Karpas-422 (cell line): Measurements from ENCODE around the gene SH3D21. TPM values are rescaled to one million over a fixed set of nuclear protein-coding genes. Genes with fewer than 3 reads are reported as not detected.

Experiments
- DNase-seq: peaks from one replicate; pipeline ENCODE4 v3.0.0-alpha.2; 2015
- H2AFZ ChIP-seq: fragments of 200-600 bp; sonication (generic); 2 replicates; pipeline ENCODE4 v1.6.1; 2014; ENCODE audit warnings: antibody characterized with exemption, low read length, mixed read lengths
- H3K27ac ChIP-seq: fragments of 200-600 bp; sonication (generic); 2 replicates; pipeline ENCODE4 v1.5.1; 2014; ENCODE audit warnings: mild to moderate bottlenecking, low read length, moderate library complexity
- H3K27me3 ChIP-seq: fragments of 200-600 bp; sonication (generic); 2 replicates; pipeline ENCODE4 v1.6.1; 2014; ENCODE audit warnings: low read length, mixed read lengths
- H3K36me3 ChIP-seq: fragments of 200-600 bp; sonication (generic); 2 replicates; pipeline ENCODE4 v1.6.1; 2014; ENCODE audit warnings: low read length, mixed read lengths; ENCODE audit not compliant: insufficient read depth
- H3K4me1 ChIP-seq: fragments of 200-600 bp; sonication (generic); 2 replicates; pipeline ENCODE4 v1.6.1; 2014; ENCODE audit warnings: mild to moderate bottlenecking, low read length, mixed read lengths
- H3K4me2 ChIP-seq: fragments of 200-600 bp; sonication (generic); 2 replicates; pipeline ENCODE4 v1.6.1; 2014; ENCODE audit warnings: low read length, low read depth, mild to moderate bottlenecking; ENCODE audit not compliant: poor library complexity, severe bottlenecking
- H3K4me3 ChIP-seq: fragments of 200-600 bp; sonication (generic); 2 replicates; pipeline ENCODE4 v1.5.1; 2014; ENCODE audit warnings: mild to moderate bottlenecking, antibody characterized with exemption, low read length, mixed read lengths
- H3K79me2 ChIP-seq: fragments of 200-600 bp; sonication (generic); 2 replicates; pipeline ENCODE4 v1.6.1; 2014; ENCODE audit warnings: mild to moderate bottlenecking, low read length, mixed read lengths
- H3K9ac ChIP-seq: fragments of 200-600 bp; sonication (generic); 2 replicates; pipeline ENCODE4 v1.6.0; 2014; ENCODE audit warnings: low read length
- H3K9me2 ChIP-seq: fragments of 200-600 bp; sonication (generic), shearing (Covaris generic); replicated peaks from 2 replicates; pipeline ENCODE4 v1.6.0; 2014; ENCODE audit warnings: mild to moderate bottlenecking, low read length, moderate library complexity; ENCODE audit not compliant: insufficient read depth
- H3K9me3 ChIP-seq: fragments of 300-700, 200-600 bp; sonication (generic); 2 replicates; pipeline ENCODE4 v1.6.1; 2014; ENCODE audit warnings: low read length, mixed read lengths
- H4K20me1 ChIP-seq: fragments of 200-600 bp; sonication (generic); 2 replicates; pipeline ENCODE4 v1.6.1; 2014; ENCODE audit warnings: mild to moderate bottlenecking, antibody characterized with exemption, low read length, low read depth; ENCODE audit not compliant: insufficient read depth
- total RNA-seq: library from RNA; depleted of rRNA; stranded (reverse); fragments of >200 nt; shearing (Covaris generic); gene quantifications from 2 replicates; pipeline ENCODE4 v1.2.3, GENCODE V29; 2014; ENCODE audit warnings: low replicate concordance

SH3D21 gene
- total RNA-seq, 1 experiment from 2014 or later = 8.2 TPM

DNA sequence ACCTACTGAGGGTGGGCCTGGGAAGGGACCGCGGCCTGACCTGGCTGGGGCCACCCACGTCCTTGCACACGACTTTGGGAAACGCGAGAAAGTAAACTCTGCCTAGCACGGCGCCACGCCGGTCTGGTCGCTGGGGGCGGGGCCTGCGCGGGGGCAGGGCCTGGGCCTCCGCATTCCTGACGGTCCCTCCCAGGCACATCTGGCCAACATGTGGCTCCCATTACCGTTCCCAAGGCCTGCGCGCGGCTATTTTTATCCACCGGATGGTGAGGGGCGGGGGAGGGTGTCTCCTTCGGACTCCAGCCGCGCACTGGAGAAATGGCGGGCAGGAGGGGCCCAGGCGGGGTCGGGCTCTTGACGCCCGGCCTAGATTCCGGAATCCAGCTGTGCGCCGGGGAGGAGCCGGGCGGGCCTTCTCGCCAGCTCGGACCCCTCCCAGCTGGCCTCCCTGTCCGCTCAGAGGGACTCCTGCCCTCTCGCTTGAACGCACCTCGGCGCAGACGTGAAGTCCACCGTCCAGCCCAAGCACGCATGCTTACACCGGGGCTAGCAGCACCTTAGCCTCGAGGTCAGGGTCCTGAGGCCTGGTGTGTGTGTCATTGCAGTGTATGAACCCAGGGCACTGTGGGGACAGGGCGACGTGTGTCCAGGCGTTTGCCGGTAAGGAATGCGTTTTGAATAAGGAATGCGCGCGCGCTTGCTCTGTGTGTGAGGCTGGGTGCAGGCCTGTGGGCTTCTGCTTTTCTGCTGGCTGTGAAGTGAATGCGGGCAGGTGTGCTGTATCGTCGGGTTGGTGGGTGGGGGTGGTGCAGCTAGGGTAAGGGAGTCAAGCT lies 15.2 kb downstream of the SH3D21 start:
- H3K27me3 ChIP-seq = no peaks in the 10 kb centered on the region
- no peak overlapping the region for H3K27ac ChIP-seq
- H3K4me3 ChIP-seq = no peak overlapping the region
- no peak overlapping the region for H3K9ac ChIP-seq
- H3K9me2 ChIP-seq = no peaks in the 10 kb centered on the region
- H3K9me3 ChIP-seq = no peaks in the 10 kb centered on the region
- H3K4me1 ChIP-seq = peaks cover 24% of the 10 kb centered on the region
- H4K20me1 ChIP-seq = no peaks in the 10 kb centered on the region
- no peak for DNase-seq
- no peak overlapping the region for H2AFZ ChIP-seq
- H3K79me2 ChIP-seq = no peaks in the 10 kb centered on the region
- H3K36me3 ChIP-seq = no peaks in the 10 kb centered on the region
- no peak overlapping the region for H3K4me2 ChIP-seq

DNA sequence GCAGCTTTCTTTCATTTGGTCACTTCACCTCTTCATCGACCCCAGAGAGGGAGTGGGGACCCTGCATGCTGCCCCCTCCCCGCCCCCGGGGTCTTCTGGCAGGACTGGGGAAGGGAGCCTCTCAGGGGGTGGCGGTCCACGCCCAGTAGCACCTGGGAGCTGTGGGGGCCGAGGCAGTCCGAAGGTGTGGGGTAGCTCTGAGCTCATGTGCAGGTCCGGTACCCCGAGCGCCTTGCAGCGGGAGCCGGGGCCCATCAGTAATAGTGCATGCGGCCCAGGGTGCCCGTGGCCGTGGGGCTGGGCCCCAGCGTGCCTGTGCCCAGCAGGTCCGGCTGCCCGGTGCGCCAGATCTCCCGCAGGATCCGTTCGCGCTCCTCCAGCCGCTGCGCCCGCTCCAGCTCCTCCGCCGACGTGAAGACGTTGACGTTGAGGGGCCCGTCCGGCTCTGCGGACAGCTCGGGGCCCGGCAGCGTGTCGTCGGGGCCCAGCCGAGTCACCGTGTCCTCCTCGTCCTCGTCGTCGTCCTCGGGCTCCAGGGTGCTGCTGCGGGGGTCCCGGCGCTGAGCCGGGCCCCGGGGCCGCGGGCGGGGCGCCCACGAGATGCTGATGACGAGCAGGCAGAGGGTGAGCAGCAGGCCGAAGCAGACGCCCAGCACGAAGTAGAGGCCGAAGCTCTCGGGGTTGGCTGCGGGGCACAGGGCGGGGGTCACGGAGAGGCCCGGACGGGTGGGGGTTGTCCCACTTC lies 16.0 kb downstream of the SH3D21 start:
- Histone ChIP-seq H3K4me1 (peaks cover 24% of the 10 kb centered on the region), H4K20me1 (no peaks in the 10 kb centered on the region), H3K9ac (no peak overlapping the region), H3K9me3 (no peaks in the 10 kb centered on the region), H3K9me2 (no peaks in the 10 kb centered on the region), H3K79me2 (no peaks in the 10 kb centered on the region), H3K4me3 (peak overlapping the region; percentile 63; the same call in 1 of the 2 replicates), H2AFZ (no peak overlapping the region), H3K27me3 (no peaks in the 10 kb centered on the region), H3K27ac (no peak overlapping the region), H3K4me2 (peak overlapping the region; percentile 74), H3K36me3 (no peaks in the 10 kb centered on the region)
- DNase-seq = no peak

DNA sequence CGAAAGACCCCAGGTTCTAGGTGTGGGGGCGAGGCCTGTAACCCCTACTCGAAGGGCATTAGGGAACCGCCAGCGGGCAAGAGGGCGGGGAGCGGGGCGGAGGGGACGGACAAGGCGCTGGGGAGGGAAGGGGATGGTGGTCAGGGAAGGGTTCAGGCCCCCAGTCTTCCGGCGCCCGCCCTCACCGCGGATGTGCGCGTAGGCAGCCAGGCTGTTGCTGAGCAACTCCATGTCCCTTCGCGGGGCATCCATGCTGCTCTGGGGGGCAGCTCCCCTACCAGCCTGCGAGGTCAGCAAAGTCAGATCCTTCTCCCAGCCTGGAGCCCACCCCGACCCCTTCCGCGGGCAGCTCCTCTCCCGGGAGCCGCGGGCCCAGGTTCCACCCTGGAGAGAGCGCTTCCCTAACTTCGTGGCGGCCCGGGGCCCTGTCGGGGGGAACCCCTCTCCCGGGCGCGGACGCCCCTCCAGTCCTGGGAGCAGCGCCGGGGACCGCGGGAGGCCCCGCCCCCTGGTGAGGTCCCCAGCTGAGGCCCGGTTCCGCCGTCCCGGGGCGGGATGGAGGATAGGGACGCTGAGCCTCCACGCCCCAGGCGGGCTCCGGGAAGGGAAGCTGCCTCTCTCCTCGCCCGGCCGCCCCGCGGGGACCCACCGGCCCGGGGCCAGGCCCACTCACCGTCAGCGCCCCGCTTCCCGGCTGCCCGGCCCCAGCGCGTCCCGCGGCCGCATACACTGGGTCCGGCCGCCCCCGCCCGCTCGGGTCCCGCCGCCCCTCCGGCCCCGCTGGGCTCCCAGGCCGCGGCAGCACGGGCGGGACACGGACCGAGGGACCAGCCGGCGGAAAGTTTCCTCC lies 16.8 kb downstream of the SH3D21 start:
- no peaks in the 10 kb centered on the region for H3K27me3 ChIP-seq
- H4K20me1 ChIP-seq = no peaks in the 10 kb centered on the region
- H2AFZ ChIP-seq = no peak overlapping the region
- H3K79me2 ChIP-seq = no peaks in the 10 kb centered on the region
- peak overlapping the region; percentile 59 for H3K9ac ChIP-seq
- no peak overlapping the region for H3K27ac ChIP-seq
- H3K4me1 ChIP-seq = peaks cover 24% of the 10 kb centered on the region
- H3K9me2 ChIP-seq = no peaks in the 10 kb centered on the region
- no peaks in the 10 kb centered on the region for H3K9me3 ChIP-seq
- H3K36me3 ChIP-seq = no peaks in the 10 kb centered on the region
- no peak for DNase-seq
- peak overlapping the region; percentile 74 for H3K4me2 ChIP-seq
- H3K4me3 ChIP-seq = peak overlapping the region; percentile 63; the same call in 1 of the 2 replicates

DNA sequence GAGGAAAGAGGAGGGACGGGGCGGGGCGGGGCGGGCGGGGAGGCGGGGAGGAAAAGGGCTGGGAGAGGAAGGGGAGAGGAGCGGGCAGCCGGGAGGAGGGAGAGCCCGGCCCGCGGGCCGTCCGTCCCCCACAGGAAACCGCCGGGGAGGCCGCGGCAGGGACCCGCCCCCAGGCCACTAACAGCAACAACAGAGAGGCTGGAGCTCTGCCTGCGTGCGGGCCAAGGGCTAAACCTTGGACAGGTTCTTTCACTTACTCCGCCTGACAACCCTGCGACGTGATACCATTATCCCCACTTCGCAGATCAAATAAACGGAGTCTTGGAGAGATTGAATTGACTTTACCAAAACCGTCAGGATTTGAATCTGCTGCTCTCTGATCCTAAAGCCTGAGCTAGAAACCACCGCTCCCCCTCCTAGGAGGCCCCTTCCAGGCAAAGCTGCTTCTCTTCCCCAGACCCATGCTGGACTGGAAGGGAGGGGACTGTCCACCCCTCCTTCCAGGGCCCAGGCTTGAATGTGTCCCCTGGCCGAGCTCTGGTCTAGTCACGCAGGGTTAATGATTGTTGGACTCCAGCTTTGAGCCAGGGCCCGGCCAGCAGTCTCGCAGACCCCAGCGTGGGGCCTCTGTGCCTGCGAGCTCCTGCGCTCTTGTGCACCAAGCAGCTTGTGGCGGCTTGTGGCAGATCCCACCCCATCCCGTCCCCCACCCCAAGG lies 17.6 kb downstream of the SH3D21 start, which contains the start of gene EVA1B:
Gene EVA1B (minus strand): TSS at position 10 of the 717 bp plus-strand sequence. CDS start 608 bp downstream, outside the sequence.
- Histone ChIP-seq H3K79me2 (no peaks in the 10 kb centered on the region), H3K9me3 (no peaks in the 10 kb centered on the region), H3K4me2 (peak within 1 kb of the TSS; percentile 74), H3K9me2 (no peaks in the 10 kb centered on the region), H3K27ac (no peak within 1 kb of the TSS), H3K36me3 (no peaks in the 10 kb centered on the region), H2AFZ (no peak within 1 kb of the TSS), H3K9ac (peak within 1 kb of the TSS; percentile 59), H3K4me1 (peaks cover 24% of the 10 kb centered on the region), H3K4me3 (peak within 1 kb of the TSS; percentile 63; the same call in 1 of the 2 replicates), H4K20me1 (no peaks in the 10 kb centered on the region), H3K27me3 (no peaks in the 10 kb centered on the region)
- DNase-seq = no peak

DNA sequence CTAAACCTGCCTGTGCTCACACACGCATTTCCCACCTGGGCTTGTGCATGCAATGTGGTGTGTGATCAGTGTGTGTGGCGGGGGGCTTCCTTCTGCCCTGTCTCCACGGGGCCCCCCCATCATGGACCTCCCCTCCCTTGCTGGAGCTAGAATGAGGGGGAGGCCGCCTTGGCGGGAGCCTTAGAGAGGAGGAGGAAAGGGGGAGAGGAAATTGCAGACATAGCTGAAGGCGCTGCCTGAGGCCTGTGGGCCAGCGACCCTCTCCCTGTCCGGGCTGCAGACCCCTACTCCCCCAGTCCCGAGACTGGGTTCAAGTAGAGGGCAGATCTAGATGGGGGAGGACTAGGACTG lies 18.2 kb downstream of the SH3D21 start:
- no peaks in the 10 kb centered on the region for H3K27me3 ChIP-seq
- no peak overlapping the region for H3K4me3 ChIP-seq
- H4K20me1 ChIP-seq = no peaks in the 10 kb centered on the region
- no peaks in the 10 kb centered on the region for H3K79me2 ChIP-seq
- no peak overlapping the region for H2AFZ ChIP-seq
- H3K9me3 ChIP-seq = no peaks in the 10 kb centered on the region
- no peaks in the 10 kb centered on the region for H3K36me3 ChIP-seq
- no peak overlapping the region for H3K9ac ChIP-seq
- no peaks in the 10 kb centered on the region for H3K9me2 ChIP-seq
- H3K4me1 ChIP-seq = peaks cover 24% of the 10 kb centered on the region
- H3K4me2 ChIP-seq = no peak overlapping the region
- H3K27ac ChIP-seq = no peak overlapping the region
- DNase-seq = no peak

DNA sequence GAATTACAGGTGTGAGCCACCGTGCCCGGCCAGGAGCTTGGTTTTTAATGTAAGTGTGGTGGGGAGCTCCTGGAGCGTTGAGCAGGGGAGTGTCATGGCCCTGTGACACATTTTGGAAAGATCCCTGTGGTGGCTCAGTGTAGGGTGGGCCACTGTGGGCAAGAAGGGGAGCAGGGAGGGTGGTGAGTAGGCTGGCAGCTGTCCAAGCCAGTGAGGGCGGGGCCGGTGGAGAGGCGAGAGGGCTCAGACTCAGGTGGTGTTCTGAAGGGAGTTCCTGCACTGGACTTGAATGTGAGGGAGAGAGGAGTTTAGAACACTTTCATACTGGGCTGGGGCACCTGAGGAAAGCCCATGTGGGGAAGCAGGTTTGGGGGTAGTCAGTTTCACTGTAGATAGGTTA lies 20.3 kb downstream of the SH3D21 start:
- no peak overlapping the region for H3K9ac ChIP-seq
- no peaks in the 10 kb centered on the region for H3K9me3 ChIP-seq
- H3K27ac ChIP-seq = no peak overlapping the region
- H3K79me2 ChIP-seq = no peaks in the 10 kb centered on the region
- no peaks in the 10 kb centered on the region for H3K9me2 ChIP-seq
- no peak overlapping the region for H2AFZ ChIP-seq
- no peaks in the 10 kb centered on the region for H3K36me3 ChIP-seq
- DNase-seq = no peak
- no peaks in the 10 kb centered on the region for H3K27me3 ChIP-seq
- H3K4me3 ChIP-seq = no peak overlapping the region
- H4K20me1 ChIP-seq = no peaks in the 10 kb centered on the region
- no peak overlapping the region for H3K4me2 ChIP-seq
- peaks cover 15% of the 10 kb centered on the region for H3K4me1 ChIP-seq

DNA sequence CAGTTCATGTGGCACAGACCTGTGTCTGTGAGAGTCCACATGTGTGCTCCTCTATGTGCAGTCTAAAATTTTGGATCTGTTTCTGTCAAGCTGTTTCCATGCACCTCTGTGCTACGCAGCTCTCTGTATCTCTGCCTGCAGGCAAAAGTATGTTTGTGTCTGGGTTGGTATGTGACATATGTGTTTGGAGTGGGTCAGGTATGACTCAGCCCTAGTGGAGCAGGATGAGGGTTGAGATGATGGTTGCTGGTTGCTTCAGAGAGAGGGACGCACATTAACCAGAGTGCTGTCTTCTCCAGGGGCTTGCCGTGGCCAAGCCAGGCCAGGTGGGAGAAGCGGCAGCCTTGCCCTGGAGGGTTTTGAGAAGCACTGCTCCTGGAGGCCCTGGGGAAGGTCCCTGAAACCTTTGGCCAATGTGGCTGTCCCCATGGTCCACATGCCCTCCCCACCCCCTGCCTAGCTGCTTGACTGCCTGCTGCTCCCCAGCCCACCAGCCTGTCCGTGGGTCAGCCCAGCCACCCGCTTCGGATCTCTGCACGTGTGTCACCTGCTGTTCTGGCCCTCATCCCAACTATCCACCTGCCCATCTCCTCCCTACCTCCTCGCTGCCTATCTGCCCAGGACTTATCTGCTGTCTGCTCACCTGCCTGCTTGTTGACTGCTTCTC lies 21.4 kb downstream of the SH3D21 start:
- H3K36me3 ChIP-seq = no peaks in the 10 kb centered on the region
- H3K27ac ChIP-seq = no peak overlapping the region
- no peak overlapping the region for H3K4me2 ChIP-seq
- no peak overlapping the region for H3K9ac ChIP-seq
- H4K20me1 ChIP-seq = no peaks in the 10 kb centered on the region
- H3K27me3 ChIP-seq = no peaks in the 10 kb centered on the region
- H2AFZ ChIP-seq = no peak overlapping the region
- no peak for DNase-seq
- H3K4me3 ChIP-seq = no peak overlapping the region
- no peaks in the 10 kb centered on the region for H3K79me2 ChIP-seq
- peaks cover 6% of the 10 kb centered on the region for H3K4me1 ChIP-seq
- H3K9me3 ChIP-seq = no peaks in the 10 kb centered on the region
- H3K9me2 ChIP-seq = no peaks in the 10 kb centered on the region
